ENCODE measurements around the gene WWP2.

DNA sequence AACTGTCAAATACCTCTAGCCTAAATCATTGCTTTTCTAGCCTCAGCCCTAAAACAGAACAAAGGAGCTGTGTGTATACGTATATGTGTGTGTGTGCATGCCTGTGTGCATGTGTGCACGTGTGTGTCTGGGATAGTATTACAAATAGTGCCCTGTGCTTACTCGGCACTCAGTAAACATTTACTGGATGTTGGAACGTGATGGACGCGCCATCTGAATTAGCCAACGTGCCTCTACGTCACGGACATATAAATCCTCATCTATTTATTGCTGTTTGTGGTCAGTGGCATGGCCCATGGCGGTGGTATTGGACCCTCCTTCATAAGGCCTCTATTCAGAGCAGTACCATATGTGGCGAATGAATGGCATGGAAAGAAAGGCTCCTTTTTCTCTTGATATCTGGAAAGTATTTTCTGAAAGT is 37.5 kb downstream of the WWP2 start:
- TF ChIP-seq TCF7L2 (IDR thresholded peaks at IDR 0.05; ENCODE audit: low read depth, low read length) (no peak), POLR2AphosphoS5 (IDR thresholded peaks at IDR 0.05; ENCODE audit: low read depth, low read length) (no peak)
- TF ChIP-seq, protein P1, sequence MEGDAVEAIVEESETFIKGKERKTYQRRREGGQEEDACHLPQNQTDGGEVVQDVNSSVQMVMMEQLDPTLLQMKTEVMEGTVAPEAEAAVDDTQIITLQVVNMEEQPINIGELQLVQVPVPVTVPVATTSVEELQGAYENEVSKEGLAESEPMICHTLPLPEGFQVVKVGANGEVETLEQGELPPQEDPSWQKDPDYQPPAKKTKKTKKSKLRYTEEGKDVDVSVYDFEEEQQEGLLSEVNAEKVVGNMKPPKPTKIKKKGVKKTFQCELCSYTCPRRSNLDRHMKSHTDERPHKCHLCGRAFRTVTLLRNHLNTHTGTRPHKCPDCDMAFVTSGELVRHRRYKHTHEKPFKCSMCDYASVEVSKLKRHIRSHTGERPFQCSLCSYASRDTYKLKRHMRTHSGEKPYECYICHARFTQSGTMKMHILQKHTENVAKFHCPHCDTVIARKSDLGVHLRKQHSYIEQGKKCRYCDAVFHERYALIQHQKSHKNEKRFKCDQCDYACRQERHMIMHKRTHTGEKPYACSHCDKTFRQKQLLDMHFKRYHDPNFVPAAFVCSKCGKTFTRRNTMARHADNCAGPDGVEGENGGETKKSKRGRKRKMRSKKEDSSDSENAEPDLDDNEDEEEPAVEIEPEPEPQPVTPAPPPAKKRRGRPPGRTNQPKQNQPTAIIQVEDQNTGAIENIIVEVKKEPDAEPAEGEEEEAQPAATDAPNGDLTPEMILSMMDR (IDR thresholded peaks at IDR 0.05) = no peak
- TF ChIP-seq, protein P2, sequence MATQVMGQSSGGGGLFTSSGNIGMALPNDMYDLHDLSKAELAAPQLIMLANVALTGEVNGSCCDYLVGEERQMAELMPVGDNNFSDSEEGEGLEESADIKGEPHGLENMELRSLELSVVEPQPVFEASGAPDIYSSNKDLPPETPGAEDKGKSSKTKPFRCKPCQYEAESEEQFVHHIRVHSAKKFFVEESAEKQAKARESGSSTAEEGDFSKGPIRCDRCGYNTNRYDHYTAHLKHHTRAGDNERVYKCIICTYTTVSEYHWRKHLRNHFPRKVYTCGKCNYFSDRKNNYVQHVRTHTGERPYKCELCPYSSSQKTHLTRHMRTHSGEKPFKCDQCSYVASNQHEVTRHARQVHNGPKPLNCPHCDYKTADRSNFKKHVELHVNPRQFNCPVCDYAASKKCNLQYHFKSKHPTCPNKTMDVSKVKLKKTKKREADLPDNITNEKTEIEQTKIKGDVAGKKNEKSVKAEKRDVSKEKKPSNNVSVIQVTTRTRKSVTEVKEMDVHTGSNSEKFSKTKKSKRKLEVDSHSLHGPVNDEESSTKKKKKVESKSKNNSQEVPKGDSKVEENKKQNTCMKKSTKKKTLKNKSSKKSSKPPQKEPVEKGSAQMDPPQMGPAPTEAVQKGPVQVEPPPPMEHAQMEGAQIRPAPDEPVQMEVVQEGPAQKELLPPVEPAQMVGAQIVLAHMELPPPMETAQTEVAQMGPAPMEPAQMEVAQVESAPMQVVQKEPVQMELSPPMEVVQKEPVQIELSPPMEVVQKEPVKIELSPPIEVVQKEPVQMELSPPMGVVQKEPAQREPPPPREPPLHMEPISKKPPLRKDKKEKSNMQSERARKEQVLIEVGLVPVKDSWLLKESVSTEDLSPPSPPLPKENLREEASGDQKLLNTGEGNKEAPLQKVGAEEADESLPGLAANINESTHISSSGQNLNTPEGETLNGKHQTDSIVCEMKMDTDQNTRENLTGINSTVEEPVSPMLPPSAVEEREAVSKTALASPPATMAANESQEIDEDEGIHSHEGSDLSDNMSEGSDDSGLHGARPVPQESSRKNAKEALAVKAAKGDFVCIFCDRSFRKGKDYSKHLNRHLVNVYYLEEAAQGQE (IDR thresholded peaks at IDR 0.05; ENCODE audit: insufficient read depth in 1 of 2, low read depth in 2 of 2, low read length in 1 of 2) = no peak
